Astrocyte (in vitro differentiated cells and primary cell): ENCODE measurements around the gene DUSP14.

Experiments used
- EZH2 ChIP-seq: IDR thresholded peaks from 2 replicates; pipeline ENCODE4 v1.6.1; 2012; ENCODE audit warnings: mild to moderate bottlenecking, low read length, inconsistent platforms; ENCODE audit not compliant: insufficient read depth
- TF ChIP-seq, protein P1 (sequence below): IDR thresholded peaks from 2 replicates; pipeline ENCODE4 v1.5.1; 2011; ENCODE audit warnings: low read depth, mild to moderate bottlenecking, inconsistent platforms, low read length, moderate library complexity; ENCODE audit not compliant: insufficient read depth

DNA sequence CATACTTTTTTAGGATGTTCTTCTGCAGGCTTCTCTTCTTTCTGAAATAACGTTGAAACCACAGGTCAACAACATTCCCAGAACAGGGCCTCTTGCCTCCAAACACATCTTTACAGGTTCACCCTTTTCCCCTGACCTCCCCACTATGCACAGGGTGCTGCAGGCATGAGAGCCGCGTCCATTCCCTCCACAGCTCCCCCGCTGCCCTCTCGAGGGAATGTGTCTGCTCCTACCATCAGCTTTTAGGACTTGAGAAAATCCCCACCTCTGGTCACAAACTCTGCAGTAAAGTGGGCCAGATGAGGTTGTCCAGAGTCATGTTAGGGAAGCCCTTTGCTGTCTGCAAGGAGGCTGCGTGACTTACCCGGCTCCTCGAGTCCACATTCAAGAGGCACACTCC lies 30.5 kb downstream of the DUSP14 start:
- TF ChIP-seq, protein P1, sequence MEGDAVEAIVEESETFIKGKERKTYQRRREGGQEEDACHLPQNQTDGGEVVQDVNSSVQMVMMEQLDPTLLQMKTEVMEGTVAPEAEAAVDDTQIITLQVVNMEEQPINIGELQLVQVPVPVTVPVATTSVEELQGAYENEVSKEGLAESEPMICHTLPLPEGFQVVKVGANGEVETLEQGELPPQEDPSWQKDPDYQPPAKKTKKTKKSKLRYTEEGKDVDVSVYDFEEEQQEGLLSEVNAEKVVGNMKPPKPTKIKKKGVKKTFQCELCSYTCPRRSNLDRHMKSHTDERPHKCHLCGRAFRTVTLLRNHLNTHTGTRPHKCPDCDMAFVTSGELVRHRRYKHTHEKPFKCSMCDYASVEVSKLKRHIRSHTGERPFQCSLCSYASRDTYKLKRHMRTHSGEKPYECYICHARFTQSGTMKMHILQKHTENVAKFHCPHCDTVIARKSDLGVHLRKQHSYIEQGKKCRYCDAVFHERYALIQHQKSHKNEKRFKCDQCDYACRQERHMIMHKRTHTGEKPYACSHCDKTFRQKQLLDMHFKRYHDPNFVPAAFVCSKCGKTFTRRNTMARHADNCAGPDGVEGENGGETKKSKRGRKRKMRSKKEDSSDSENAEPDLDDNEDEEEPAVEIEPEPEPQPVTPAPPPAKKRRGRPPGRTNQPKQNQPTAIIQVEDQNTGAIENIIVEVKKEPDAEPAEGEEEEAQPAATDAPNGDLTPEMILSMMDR: no peak
- TF ChIP-seq EZH2: no peak
